ENCODE results near the gene SLIT3.

DNA sequence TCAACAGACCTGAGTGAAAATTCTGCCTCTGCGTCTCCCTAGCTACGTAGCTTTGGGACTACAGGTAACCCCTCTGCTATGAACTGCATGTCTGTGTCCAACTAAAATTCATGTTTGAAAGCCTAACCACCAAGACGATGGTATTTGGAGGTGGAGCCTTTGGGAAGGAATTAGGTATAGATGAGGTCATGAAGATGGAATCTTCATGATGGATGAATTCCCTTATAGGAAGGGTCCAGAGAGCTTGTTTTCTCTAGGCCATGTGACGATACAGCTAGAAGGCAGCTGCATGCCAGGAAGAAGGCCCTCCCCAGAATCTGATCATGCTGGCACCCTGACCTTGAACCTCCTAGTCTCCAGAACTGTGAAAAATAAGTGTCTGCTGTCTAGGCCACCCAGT is 296.4 kb downstream of the SLIT3 start:
- TF ChIP-seq, protein P1, sequence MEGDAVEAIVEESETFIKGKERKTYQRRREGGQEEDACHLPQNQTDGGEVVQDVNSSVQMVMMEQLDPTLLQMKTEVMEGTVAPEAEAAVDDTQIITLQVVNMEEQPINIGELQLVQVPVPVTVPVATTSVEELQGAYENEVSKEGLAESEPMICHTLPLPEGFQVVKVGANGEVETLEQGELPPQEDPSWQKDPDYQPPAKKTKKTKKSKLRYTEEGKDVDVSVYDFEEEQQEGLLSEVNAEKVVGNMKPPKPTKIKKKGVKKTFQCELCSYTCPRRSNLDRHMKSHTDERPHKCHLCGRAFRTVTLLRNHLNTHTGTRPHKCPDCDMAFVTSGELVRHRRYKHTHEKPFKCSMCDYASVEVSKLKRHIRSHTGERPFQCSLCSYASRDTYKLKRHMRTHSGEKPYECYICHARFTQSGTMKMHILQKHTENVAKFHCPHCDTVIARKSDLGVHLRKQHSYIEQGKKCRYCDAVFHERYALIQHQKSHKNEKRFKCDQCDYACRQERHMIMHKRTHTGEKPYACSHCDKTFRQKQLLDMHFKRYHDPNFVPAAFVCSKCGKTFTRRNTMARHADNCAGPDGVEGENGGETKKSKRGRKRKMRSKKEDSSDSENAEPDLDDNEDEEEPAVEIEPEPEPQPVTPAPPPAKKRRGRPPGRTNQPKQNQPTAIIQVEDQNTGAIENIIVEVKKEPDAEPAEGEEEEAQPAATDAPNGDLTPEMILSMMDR (conservative IDR thresholded peaks at IDR 0.05; ENCODE audit: low read depth, low read length) = no peak
- TF ChIP-seq EZH2phosphoT487 (IDR thresholded peaks at IDR 0.05; ENCODE audit: borderline replicate concordance, low read length) = no peak

Data from PC-3 (cell line).